Prostate gland (tissue), 2 donors: Measurements from ENCODE around the gene CERS6.

Source experiments
- CTCF ChIP-seq, 4 experiments: fragments of 200-600 bp in 2 of 4; fragments of 450-650 bp in 2 of 4; sonication (generic) in 2 of 4; IDR thresholded peaks; 1 replicate in 3 of 4; 2 replicates in 1 of 4; pipeline ENCODE4 v1.5.1; 2016 to 2019; ENCODE audit warnings: antibody characterized with exemption in 4 of 4, mild to moderate bottlenecking in 2 of 4, moderate library complexity in 2 of 4
- POLR2A ChIP-seq: fragments of 450-650 bp; IDR thresholded peaks from one replicate; pipeline ENCODE4 v1.6.1; 2016; ENCODE audit warnings: antibody characterized with exemption, mild to moderate bottlenecking
- POLR2AphosphoS5 ChIP-seq: sonication (generic); formaldehyde crosslinking; IDR thresholded peaks from one replicate; pipeline ENCODE4 v1.6.1; 2017; ENCODE audit warnings: antibody characterized with exemption

- TF ChIP-seq POLR2A (no peak), POLR2AphosphoS5 (no peak), CTCF (IDR thresholded peaks at IDR 0.05) (no peak)
These were observed 19.6 kb downstream of the CERS6 start for GRCh38 chr2:168475636-168476035.
